HG03196 (cell line): Measurements from ENCODE around the gene SVOPL.

Experiments used
- ATAC-seq: cut with Tn5 transposase; IDR thresholded peaks from one replicate; pipeline ENCODE4 v1.9.1; 2021; ENCODE audit not compliant: unreplicated experiment

SVOPL gene

DNA sequence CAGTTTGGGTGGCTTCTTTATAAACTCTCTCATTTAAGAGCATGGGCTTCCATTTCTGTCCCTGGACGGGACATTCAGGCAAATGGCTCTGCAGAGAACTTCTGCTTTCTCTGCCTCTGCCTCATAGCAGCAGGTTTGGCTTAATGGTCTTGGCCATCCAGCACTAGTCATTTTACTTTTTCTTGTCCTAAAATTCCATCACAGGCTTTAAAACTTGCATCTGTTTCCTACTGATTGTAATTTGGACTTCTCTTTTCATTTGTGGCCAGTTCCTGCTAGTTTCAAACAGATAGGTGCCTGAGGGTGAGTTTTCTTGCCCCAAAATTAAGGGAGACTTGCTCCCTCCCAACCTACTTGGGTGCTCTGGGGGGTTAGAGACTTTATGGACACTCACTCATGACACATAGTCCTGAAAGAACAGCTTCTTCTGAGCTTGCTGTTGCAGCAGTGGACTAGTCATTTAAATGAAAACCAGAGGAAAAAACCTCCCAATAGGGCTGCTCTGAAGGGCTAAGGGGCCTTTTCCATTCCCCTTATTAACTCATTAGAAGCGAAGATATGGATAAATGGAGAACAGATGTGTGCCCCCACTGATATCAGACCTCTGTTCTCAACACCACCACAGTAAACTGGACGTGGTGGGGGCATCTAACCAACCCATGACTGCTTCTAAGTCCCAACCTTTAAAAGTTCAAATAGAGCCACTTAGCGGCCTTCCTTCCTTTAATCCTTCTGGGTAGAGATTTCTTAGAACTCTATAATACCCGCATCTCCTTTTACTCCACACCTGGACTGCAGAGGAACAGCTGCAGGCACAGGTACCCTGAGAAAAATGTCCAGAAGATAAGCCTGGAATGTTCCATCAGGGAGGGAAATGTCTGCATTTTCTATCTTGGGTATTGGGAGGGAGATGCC, 38.8 kb downstream of the SVOPL start:
- no peak for ATAC-seq

DNA sequence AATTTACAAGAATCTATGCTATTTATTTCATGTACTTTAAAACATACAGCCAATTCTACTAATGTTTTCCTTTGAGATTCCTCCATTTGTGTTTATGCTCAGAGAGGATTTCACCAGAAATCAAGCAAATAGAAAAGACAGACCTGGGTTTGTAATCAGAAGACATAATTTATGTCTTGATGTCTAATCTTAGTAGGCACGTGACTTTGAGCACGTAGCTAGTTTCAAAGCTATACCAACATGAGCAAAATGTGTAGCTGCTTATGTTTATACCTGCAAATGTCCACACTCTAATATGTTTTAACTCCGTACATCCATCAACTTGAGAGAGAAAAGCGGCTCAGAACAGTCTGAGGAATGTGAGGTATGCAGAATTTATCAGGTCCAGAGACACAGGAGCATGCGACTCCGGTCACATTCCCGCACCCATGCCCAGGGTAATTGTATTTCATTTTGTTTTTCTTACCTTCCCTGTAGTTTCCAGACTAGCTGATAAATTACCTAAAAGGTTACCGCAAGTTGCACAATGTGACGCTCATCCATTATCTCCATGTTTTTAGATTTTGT, 40.0 kb downstream of the SVOPL start:
- ATAC-seq, result no peak

DNA sequence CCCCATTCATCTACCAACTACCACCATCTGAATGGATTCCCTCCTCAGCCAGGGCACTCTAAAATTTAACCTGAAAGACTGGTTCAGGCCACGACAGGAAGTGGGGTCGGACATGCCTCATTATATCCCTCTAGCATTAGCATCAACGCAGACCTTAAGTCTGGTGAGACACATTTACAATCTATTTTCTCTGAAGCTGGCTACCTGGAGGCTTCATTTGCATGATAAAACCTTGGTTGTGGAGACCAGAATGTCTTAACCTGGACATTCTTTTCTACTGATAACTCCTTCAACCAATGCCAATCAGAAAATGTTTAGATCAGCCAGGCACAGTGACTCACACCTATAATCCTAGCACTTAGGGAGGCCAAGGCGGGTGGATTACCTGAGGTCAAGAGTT, 42.3 kb downstream of the SVOPL start:
- ATAC-seq, result no peak

DNA sequence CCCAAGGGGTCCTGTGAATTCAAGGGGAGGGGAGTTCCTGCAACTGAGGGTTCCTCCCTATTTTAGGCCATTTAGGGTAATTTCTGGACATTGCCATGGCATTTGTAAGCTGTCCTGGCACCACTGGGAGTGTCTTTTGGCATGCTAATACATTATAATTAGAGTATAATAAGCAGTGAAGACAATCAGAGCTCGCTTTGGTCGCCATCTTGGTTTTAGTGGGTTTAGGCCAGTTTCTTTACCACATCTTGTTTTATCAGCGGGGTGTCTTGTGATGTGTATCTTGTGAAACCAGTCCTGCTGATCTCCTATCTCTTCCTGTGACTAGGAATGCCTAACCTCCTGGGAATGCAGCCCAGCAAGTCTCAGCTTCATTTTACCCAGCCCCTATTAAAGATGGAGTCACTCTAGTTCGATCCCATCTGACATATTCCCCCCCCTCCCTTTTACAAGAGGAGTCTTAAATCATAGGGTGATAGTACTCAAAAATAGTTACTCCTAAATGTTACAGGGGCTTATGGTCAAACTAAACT, 43.2 kb downstream of the SVOPL start:
- no peak for ATAC-seq

DNA sequence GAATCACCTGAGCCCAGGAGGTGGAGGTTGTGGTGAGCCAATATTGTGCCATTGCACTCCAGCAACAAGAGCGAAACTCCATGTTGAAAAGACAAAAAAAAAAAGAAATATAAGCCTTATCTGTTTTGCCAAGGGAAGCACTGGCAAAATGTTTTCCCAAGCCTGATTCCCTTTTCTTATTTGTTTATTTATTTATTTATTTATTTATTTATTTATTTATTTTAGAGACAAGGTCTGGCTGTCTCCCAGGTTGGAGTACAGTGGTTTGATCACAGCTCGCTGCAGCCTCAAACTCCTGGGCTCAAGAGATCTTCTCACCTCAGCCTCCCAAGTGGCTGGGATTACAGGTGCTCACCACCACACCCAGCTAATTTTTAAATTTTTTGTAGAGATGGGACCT, 44.2 kb downstream of the SVOPL start:
- ATAC-seq, result no peak

DNA sequence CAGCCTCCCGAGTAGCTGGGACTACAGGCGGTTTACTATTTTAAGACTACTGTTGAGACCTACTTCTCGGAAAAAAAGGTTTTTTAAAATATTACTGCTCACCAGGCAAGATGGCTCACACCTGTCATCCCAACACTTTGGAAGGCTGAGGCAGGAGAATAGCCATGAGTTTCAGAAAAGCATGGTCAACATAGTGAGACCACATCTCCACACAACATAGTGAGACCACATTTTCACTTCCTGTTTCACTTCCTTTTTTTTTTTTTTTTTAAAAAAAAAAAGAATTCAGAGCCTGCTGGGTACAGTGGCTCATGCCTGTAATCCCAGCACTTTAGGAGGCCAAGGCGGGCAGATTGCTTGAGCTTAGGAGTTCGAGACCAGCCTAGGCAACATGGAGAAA, 46.5 kb downstream of the SVOPL start:
- ATAC-seq, result no peak

GRCh38 chr7:138649506-138649905, 51.7 kb downstream of the SVOPL start:
- ATAC-seq, result no peak

DNA sequence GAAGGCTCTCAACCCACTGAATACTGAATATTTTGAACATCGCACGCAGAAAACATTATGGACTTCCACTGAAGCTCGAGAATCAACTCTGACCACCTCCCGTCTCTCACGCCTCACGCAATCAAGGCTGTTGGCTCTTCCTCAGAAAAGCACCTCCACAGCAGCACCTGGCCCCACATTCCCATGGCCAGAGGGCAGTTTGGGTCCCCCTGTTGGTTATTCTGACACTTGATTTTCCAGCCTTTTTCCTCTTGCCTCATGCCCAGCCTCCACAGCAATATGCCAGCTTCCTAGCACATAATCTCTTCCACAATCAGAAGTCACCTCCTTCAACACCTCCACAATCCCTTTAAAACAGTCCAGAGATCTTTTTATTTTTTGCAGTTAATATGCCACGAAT, 55.9 kb downstream of the SVOPL start:
- no peak for ATAC-seq

GRCh38 chr7:138632826-138633602, 68.1 kb downstream of the SVOPL start:
- no peak for ATAC-seq

DNA sequence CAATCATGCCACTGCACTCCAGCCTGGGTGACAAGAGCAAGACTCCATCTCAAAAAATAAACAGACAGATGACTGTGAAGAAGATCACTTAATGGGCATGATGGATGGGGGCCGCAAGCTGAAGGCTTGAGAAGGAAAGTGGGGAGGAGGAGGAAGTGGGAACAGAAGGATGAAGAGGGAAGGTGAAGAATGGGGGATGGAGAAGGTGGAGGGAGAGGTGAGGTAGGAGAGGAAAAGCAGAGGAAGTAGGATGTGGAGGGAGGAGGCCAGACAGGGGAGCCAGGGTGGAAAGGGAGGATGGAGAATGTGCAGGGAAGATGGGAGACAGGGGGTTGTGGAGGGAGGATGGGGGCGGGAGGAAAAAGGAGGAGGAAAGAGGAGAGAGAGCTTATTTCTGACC, 68.8 kb downstream of the SVOPL start:
- no peak for ATAC-seq

GRCh38 chr7:138630059-138630610, 71.0 kb downstream of the SVOPL start:
- ATAC-seq, result no peak

GRCh38 chr7:138627361-138627760, 73.8 kb downstream of the SVOPL start:
- no peak for ATAC-seq

- no peak for ATAC-seq
Measured at GRCh38 chr7:138626846-138627245, 74.3 kb downstream of the SVOPL start.

DNA sequence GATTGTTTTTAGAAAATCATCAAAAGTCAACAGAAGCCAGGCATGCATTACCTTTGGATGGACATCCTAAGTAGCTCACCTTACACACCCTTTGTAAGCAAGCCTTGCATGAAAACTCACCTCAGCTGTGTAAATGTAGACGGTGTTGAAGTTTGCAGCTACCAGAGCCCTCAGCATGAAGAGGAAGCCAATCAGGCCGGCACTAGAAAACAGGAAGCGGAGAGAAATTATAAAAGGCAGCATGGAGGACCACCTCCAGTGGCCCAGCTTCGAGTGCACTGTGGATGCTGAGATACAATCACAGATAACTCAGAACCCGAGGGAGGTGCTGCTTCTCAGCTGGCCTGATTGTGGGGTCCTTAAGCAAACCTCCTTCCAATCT, 75.3 kb downstream of the SVOPL start:
- no peak for ATAC-seq

- no peak for ATAC-seq
Measured at GRCh38 chr7:138625084-138625848, 75.9 kb downstream of the SVOPL start.

- no peak for ATAC-seq
Measured at GRCh38 chr7:138622841-138623240, 78.3 kb downstream of the SVOPL start.

- ATAC-seq, result no peak
Measured at GRCh38 chr7:138618933-138619332, 82.2 kb downstream of the SVOPL start.

DNA sequence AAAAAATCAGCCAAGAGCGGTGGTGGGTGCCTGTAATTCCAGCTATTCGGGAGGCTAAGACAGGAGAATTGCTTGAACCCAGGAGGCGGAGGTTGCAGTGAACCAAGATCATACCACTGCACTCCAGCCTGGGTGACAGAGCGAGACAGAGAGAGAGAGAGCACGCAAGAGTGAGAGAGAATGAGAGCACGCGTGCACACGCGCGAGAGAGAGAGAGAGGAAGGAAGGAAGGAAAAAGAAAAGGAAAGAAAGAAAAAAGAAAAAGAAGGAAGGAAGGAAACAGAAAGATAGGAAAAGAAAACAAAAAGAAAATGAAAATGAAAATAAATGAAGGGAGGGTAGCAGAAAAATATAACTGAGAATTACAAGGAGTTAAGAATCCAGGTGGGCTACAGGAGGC, 82.7 kb downstream of the SVOPL start:
- ATAC-seq, result no peak

DNA sequence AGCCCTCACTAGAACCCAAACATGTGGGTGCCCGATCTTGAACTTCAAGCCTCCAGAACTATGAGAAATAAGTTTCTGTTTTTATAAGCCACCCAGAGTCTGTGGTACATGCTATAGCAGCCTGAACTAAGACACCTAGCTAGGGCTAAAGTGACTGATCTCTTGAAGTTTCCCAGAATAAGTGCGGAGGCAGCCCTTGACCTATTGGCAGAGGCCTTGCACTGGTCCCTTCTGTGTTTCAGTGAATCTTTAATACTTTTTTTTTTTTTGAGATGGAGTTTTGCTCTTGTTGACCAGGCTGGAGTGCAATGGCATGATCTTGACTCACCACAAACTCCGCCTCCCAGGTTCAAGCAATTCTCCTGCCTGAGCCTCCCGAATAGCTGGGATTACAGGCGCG, 85.1 kb downstream of the SVOPL start:
- ATAC-seq, result no peak

GRCh38 chr7:138613630-138614029, 87.5 kb downstream of the SVOPL start:
- ATAC-seq, result no peak
